HepG2 (cell line): ENCODE data around the gene CST3. TPM values are rescaled to one million over a fixed set of nuclear protein-coding genes. Genes with fewer than 3 reads are reported as not detected.

Source experiments
- ATAC-seq: fragments of 200-7000 bp; cut with Tn5 transposase; 3 replicates; pipeline ENCODE4 v1.9.1; 2020; ENCODE audit warnings: mild to moderate bottlenecking, moderate library complexity
- BruUV-seq: library from RNA; stranded (reverse); fragments of 400-500 nt; replicated peaks from 2 replicates; lab custom pipeline; 2021; lab: Mats Ljungman, UMichigan
- CTCF ChIA-PET: fragments of 300-600 bp; formaldehyde crosslinking; extraction: SDS; loops from one replicate; lab custom pipeline; 2021; ENCODE audit warnings: low total read pairs, inconsistent platforms, low intra/inter-chr PET ratio; lab: Yijun Ruan, JAX
- POLR2A ChIA-PET: fragments of 350-600 bp; sonication (Branson Sonifier 250); formaldehyde crosslinking; loops from one replicate; lab custom pipeline; 2020; ENCODE audit warnings: antibody characterized with exemption, inconsistent platforms; lab: Yijun Ruan, JAX
- DNase-seq: peaks from one replicate; pipeline ENCODE4 v3.0.0-alpha.2; 2015; ENCODE audit warnings: low spot score
- FAIRE-seq: peaks from 3 replicates; lab custom pipeline; 2011; peaks lifted over from hg19 to GRCh38; lab: Jason Lieb, UNC
- H2AFZ ChIP-seq: one replicate; pipeline ENCODE4 v1.6.1; 2011; ENCODE audit warnings: low read length, inconsistent platforms
- H3K27ac ChIP-seq: fragments of 300-600 bp; 3 replicates; pipeline ENCODE4 v1.8.0; 2011; ENCODE audit warnings: mixed run types, mild to moderate bottlenecking, mixed read lengths, low read length, inconsistent platforms; ENCODE audit not compliant: insufficient read depth; ENCODE audit errors: extremely low read length
- H3K27me3 ChIP-seq, 2 experiments: fragments of 200-600 bp in 1 of 2; 2 replicates in 1 of 2; 3 replicates in 1 of 2; pipeline versions ENCODE4 v1.6.0 to v1.8.0; 2011; ENCODE audit warnings: low read length in 2 of 2, mild to moderate bottlenecking in 2 of 2, moderate library complexity in 2 of 2, inconsistent platforms in 1 of 2; ENCODE audit not compliant: insufficient read depth in 2 of 2, control insufficient read depth in 1 of 2
- H3K36me3 ChIP-seq, 2 experiments: fragments of 200-600 bp in 1 of 2; replicated peaks in 1 of 2; 2 replicates in 1 of 2; 3 replicates in 1 of 2; pipeline versions ENCODE4 v1.5.1 to v1.8.0; 2011; ENCODE audit warnings: low read length in 2 of 2, inconsistent platforms in 1 of 2; ENCODE audit not compliant: insufficient read depth in 2 of 2, control insufficient read depth in 1 of 2
- H3K4me1 ChIP-seq: 2 replicates; pipeline ENCODE4 v1.5.1; 2012; ENCODE audit warnings: low read length, inconsistent platforms; ENCODE audit not compliant: insufficient read depth
- H3K4me2 ChIP-seq: 2 replicates; pipeline ENCODE4 v1.6.0; 2011; ENCODE audit warnings: low read depth, low read length, inconsistent platforms
- H3K4me3 ChIP-seq, 3 experiments: fragments of 200-600 bp in 1 of 3; sonication (generic), shearing (Covaris generic) in 1 of 3; replicated peaks in 1 of 3; 2 replicates each; pipeline ENCODE4 v1.5.1; 2011 to 2016; ENCODE audit warnings: low read length in 3 of 3, inconsistent platforms in 2 of 3, low read depth in 2 of 3, mild to moderate bottlenecking in 2 of 3, control low read depth in 1 of 3, mixed read lengths in 1 of 3; ENCODE audit not compliant: insufficient read depth in 1 of 3
- H3K79me2 ChIP-seq: one replicate; pipeline ENCODE4 v1.6.1; 2011; ENCODE audit warnings: low read length, inconsistent platforms; ENCODE audit not compliant: insufficient read depth
- H3K9ac ChIP-seq: 2 replicates; pipeline ENCODE4 v1.6.0; 2011; ENCODE audit warnings: mild to moderate bottlenecking, low read depth, low read length, inconsistent platforms; ENCODE audit not compliant: insufficient read depth
- H3K9me3 ChIP-seq: 2 replicates; pipeline ENCODE4 v1.5.1; 2012; ENCODE audit warnings: mild to moderate bottlenecking, low read length
- H4K20me1 ChIP-seq: 2 replicates; pipeline ENCODE4 v1.6.0; 2011; ENCODE audit warnings: inconsistent platforms, mild to moderate bottlenecking, low read length, moderate library complexity; ENCODE audit not compliant: insufficient read depth
- CBX5 ChIP-seq: sonication (generic); formaldehyde crosslinking; IDR thresholded peaks from 2 replicates; pipeline ENCODE4 v1.4.0; 2020; ENCODE audit warnings: missing genetic modification reagents, borderline replicate concordance
- GATAD2A ChIP-seq: IDR thresholded peaks from 2 replicates; pipeline ENCODE4 v1.6.1; 2016
- HIC2 ChIP-seq: sonication (generic); formaldehyde crosslinking; IDR thresholded peaks from 2 replicates; pipeline ENCODE4 v1.9.0; 2022; ENCODE audit warnings: low read depth, missing genetic modification reagents
- HNRNPL ChIP-seq: fragments of 200-400 bp; formaldehyde crosslinking; IDR thresholded peaks from 2 replicates; pipeline ENCODE4 v1.6.1; 2017; ENCODE audit warnings: mild to moderate bottlenecking, low read depth, low read length
- HNRNPUL1 ChIP-seq: fragments of 200-400 bp; formaldehyde crosslinking; IDR thresholded peaks from 2 replicates; pipeline ENCODE4 v1.6.1; 2017; ENCODE audit warnings: low read depth, mild to moderate bottlenecking, low read length, moderate library complexity
- HOXD1 ChIP-seq: sonication (generic); formaldehyde crosslinking; IDR thresholded peaks from 2 replicates; pipeline ENCODE4 v1.5.0; 2020; ENCODE audit warnings: missing genetic modification reagents
- RXRB ChIP-seq: IDR thresholded peaks from 2 replicates; pipeline ENCODE4 v1.6.1; 2016; ENCODE audit warnings: borderline replicate concordance, missing genetic modification reagents, missing compliant biosample characterization
- SOX6 ChIP-seq, 2 experiments: fragments of 450-650 bp in 1 of 2; sonication (generic) in 1 of 2; formaldehyde crosslinking in 1 of 2; IDR thresholded peaks; 2 replicates each; pipeline versions ENCODE4 v1.4.0 to v1.6.1; 2017 to 2020; ENCODE audit warnings: antibody characterized with exemption in 1 of 2, mild to moderate bottlenecking in 1 of 2, missing genetic modification reagents in 1 of 2
- SP1 ChIP-seq, 2 experiments: fragments of 450-650 bp in 1 of 2; sonication (generic) in 1 of 2; formaldehyde crosslinking in 1 of 2; IDR thresholded peaks; 2 replicates each; pipeline versions ENCODE4 v1.4.0 to v1.6.1; 2016 to 2020; ENCODE audit warnings: missing genetic modification reagents in 1 of 2
- TBX2 ChIP-seq: sonication (generic); formaldehyde crosslinking; IDR thresholded peaks from 2 replicates; pipeline ENCODE4 v1.5.0; 2020; ENCODE audit warnings: missing genetic modification reagents, mild to moderate bottlenecking, borderline replicate concordance
- TFDP1 ChIP-seq: IDR thresholded peaks from 2 replicates; pipeline ENCODE4 v1.6.1; 2016; ENCODE audit warnings: missing compliant biosample characterization, missing genetic modification reagents, borderline replicate concordance
- ZBTB10 ChIP-seq: sonication (generic); formaldehyde crosslinking; IDR thresholded peaks from 2 replicates; pipeline ENCODE4 v1.4.0; 2020; ENCODE audit warnings: missing genetic modification reagents, borderline replicate concordance
- ZBTB38 ChIP-seq: sonication (generic); formaldehyde crosslinking; IDR thresholded peaks from 2 replicates; pipeline ENCODE4 v1.5.1; 2020; ENCODE audit warnings: mild to moderate bottlenecking, missing genetic modification reagents
- ZNF503 ChIP-seq: sonication (generic); formaldehyde crosslinking; IDR thresholded peaks from 2 replicates; pipeline ENCODE4 v1.4.0; 2020; ENCODE audit warnings: missing genetic modification reagents
- WGBS: methylation state at CpG from one replicate; pipeline ENCODE4 v1.1.6; 2017; ENCODE audit warnings: low lambda C conversion rate; 5-methylcytosine and 5-hydroxymethylcytosine counted together
- in situ Hi-C: cut with HindIII; loops from 2 replicates; pipeline ENCODE4 v1.10.0; 2017; ENCODE audit warnings: low pct_unique_long_range_greater_than_20kb; ENCODE audit not compliant: extremely low pct_ligation_motif_present
- intact Hi-C: fragments of 100-400 bp; cut with micrococcal nuclease; formaldehyde crosslinking; loops from one replicate; pipeline ENCODE4 v1.10.0; 2022; ENCODE audit not compliant: unreplicated experiment
- polyA plus RNA-seq, 8 experiments: library from polyadenylated mRNA; depleted of rRNA in 3 of 8; stranded (reverse) in 7 of 8; unstranded in 1 of 8; fragments of >200 nt; fragmentation: Illumina TruSeq in 4 of 8; extraction: Trizol in 4 of 8; gene quantifications; 2 replicates each; pipeline versions ENCODE4 v1.2.1 to v1.2.3, GENCODE V29; 2011 to 2016; ENCODE audit warnings: low read depth in 4 of 8, missing spikeins in 1 of 8, mixed read lengths in 1 of 8; ENCODE audit not compliant: insufficient read depth in 1 of 8
- total RNA-seq, 5 experiments: library from RNA; depleted of rRNA; stranded (reverse); fragments of >200 nt; fragmentation: Illumina TruSeq; extraction: Trizol; gene quantifications; 2 replicates each; pipeline ENCODE4 v1.2.3, GENCODE V29; 2016; ENCODE audit warnings: low read depth in 1 of 5

Gene CST3
- total and polyA plus RNA-seq, 2 of the 13 experiments (the other 11 are each of a cell fraction or from before 2014, with no cell fraction given), result 690 to 1,005 TPM

- ATAC-seq, result no peak
- H3K27me3 ChIP-seq, result no peaks in the 10 kb centered on the region
- H3K9me3 ChIP-seq, result no peaks in the 10 kb centered on the region
- DNase-seq, result no peak
- in situ Hi-C loops, result no loop called here
- peaks cover 100% of the 10 kb centered on the region for H3K4me1 ChIP-seq
- ChIA-PET CTCF (interaction anchor here (1.6 kb wide), 1 partner anchor 11 kb away, joined by 8 read pairs; no protein-coding TSS in a partner anchor), POLR2A (interaction anchor here (1.2 to 9.9 kb wide), 2 partner anchors 22 to 307 kb away, joined by 3 to 543 read pairs; partner anchors contain the start of genes CST3 and NXT1)
- FAIRE-seq, result peak; percentile 42
- 80% methylated on average over 8 of the region's 8 CpGs for WGBS
- H3K27ac ChIP-seq, result no peak overlapping the region
- no peak overlapping the region for H3K4me3 ChIP-seq
- peaks cover 5% of the 10 kb centered on the region for H3K79me2 ChIP-seq
- H3K9ac ChIP-seq, result no peak overlapping the region
- no peak overlapping the region for H3K4me2 ChIP-seq
- no peak overlapping the region for H2AFZ ChIP-seq
- BruUV-seq, result no TSS peak
- intact Hi-C loops, result no loop called here
- no peaks in the 10 kb centered on the region for H3K36me3 ChIP-seq
- no peaks in the 10 kb centered on the region for H4K20me1 ChIP-seq
- TF ChIP-seq CBX5 (CRISPR knock-in tag) (0 out of 2 replicates have a peak, but pooled peaks have one; percentile 52), ZNF503 (CRISPR knock-in tag) (no peak), TFDP1 (CRISPR knock-in tag) (peak; percentile 63; the same call in 1 of the 2 replicates), ZBTB10 (no peak), HIC2 (peak; percentile 56; the same call in 1 of the 2 replicates), GATAD2A (CRISPR knock-in tag) (0 out of 2 replicates have a peak, but pooled peaks have one; percentile 39), SP1 (IDR thresholded peaks at IDR 0.05) (no peak), SP1 (CRISPR knock-in tag; IDR thresholded peaks at IDR 0.05) (no peak), RXRB (CRISPR knock-in tag) (0 out of 2 replicates have a peak, but pooled peaks have one; percentile 11), SOX6 (IDR thresholded peaks at IDR 0.05) (no peak), SOX6 (CRISPR knock-in tag; IDR thresholded peaks at IDR 0.05) (no peak), HNRNPUL1 (no peak), HNRNPL (peak; percentile 79), TBX2 (CRISPR knock-in tag) (peak; percentile 43; the same call in 1 of the 2 replicates), ZBTB38 (peak; percentile 82), HOXD1 (CRISPR knock-in tag) (no peak)
Observed at GRCh38 chr20:23657202-23657601, 19.4 kb upstream of the CST3 start.
